ENCODE data around the gene NAT14.

DNA sequence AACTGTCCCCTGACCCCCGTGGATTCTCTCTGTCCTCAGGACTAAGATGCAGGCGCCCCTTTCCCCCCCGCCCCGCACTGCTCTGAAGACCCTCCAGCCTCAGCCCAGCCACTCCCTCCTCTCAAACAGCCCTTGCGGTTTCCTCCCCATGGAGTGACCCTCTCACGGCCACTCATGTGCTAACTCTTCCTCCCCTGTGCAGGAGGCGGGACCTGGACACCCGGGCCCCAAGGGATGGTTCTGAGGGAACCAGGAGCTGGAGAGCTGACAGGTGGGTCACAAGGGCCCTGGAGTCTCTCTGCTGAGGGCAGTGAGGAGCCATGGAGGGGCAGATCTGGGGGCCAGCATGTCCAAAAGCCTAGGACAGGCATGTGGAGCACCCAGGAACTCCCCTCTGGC is 25.4 kb upstream of the NAT14 start:
- TF ChIP-seq, protein P1, sequence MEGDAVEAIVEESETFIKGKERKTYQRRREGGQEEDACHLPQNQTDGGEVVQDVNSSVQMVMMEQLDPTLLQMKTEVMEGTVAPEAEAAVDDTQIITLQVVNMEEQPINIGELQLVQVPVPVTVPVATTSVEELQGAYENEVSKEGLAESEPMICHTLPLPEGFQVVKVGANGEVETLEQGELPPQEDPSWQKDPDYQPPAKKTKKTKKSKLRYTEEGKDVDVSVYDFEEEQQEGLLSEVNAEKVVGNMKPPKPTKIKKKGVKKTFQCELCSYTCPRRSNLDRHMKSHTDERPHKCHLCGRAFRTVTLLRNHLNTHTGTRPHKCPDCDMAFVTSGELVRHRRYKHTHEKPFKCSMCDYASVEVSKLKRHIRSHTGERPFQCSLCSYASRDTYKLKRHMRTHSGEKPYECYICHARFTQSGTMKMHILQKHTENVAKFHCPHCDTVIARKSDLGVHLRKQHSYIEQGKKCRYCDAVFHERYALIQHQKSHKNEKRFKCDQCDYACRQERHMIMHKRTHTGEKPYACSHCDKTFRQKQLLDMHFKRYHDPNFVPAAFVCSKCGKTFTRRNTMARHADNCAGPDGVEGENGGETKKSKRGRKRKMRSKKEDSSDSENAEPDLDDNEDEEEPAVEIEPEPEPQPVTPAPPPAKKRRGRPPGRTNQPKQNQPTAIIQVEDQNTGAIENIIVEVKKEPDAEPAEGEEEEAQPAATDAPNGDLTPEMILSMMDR (conservative IDR thresholded peaks at IDR 0.05; ENCODE audit: low read length) = no peak
- no peak for TF ChIP-seq EZH2phosphoT487 (IDR thresholded peaks at IDR 0.05; ENCODE audit: borderline replicate concordance, low read depth, low read length)

Measured in OCI-LY7 (cell line).